ENCODE measurements around the gene OPRL1.

GRCh38 chr20:64133951-64134407, 54.1 kb downstream of the OPRL1 start:
- TF ChIP-seq GATA3 (IDR thresholded peaks at IDR 0.05; ENCODE audit: low read depth, low read length) (no peak), GATA2 (IDR thresholded peaks at IDR 0.05; ENCODE audit: low read depth, low read length) (no peak)

Measured in SH-SY5Y (cell line).